ENCODE data around the gene ZNF267.

DNA sequence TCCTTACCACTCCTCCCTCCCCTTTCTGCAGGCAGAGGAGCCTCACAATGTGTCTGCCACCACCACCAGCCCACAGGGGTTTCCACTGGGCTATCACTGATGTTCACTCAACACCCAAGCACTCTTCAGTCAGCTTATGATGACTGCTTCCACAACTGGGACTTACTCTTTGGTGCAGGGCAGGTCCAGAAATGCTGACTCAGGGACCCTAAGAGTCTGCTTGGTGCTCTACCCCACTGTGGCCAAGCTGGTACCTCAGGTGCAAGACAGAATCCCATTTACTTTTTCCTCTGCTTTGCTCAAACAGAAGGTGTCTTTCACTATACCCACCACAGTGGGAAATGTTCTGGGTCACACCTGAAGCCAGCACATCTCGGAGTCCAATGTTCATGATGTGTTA is 40.1 kb downstream of the ZNF267 start:
- TF ChIP-seq TEAD4 (IDR thresholded peaks at IDR 0.05; ENCODE audit: low read depth, low read length) (no peak), ATF3 (IDR thresholded peaks at IDR 0.05; ENCODE audit: insufficient read depth, low read depth, low read length) (no peak), CTCF (IDR thresholded peaks at IDR 0.05; ENCODE audit: control extremely low read depth in 1 of 3, insufficient read depth in 1 of 3, low read depth in 1 of 3, low read length in 3 of 3) (no peak), POLR2A (IDR thresholded peaks at IDR 0.05; ENCODE audit: control extremely low read depth in 1 of 2, low read depth in 2 of 2, low read length in 2 of 2) (no peak), RBBP5 (IDR thresholded peaks at IDR 0.05; ENCODE audit: borderline replicate concordance, low read depth, low read length) (no peak), CHD1 (IDR thresholded peaks at IDR 0.05; ENCODE audit: low read depth, low read length) (no peak), ZNF274 (IDR thresholded peaks at IDR 0.05; ENCODE audit: borderline replicate concordance, extremely low read depth, low read length) (no peak), HDAC6 (IDR thresholded peaks at IDR 0.05; ENCODE audit: low read depth, low read length) (no peak), EZH2 (IDR thresholded peaks at IDR 0.05; ENCODE audit: low read depth, low read length, severe bottlenecking) (no peak)
